HFFc6 (cell line): Measurements from ENCODE around the gene NOD1. TPM values are rescaled to one million over a fixed set of nuclear protein-coding genes. Genes with fewer than 3 reads are reported as not detected.

Experiments used
- DNase-seq: peaks from one replicate; pipeline ENCODE4 v3.0.0-alpha.2; 2018
- H3K27ac Mint-ChIP-seq: 2 replicates; pipeline ENCODE4 v1.8.0; 2020; ENCODE audit warnings: mild to moderate bottlenecking, mixed read lengths
- H3K27me3 Mint-ChIP-seq: 2 replicates; pipeline ENCODE4 v1.8.0; 2021; ENCODE audit warnings: mild to moderate bottlenecking, moderate library complexity, mixed read lengths; ENCODE audit not compliant: insufficient read depth
- H3K36me3 Mint-ChIP-seq: 2 replicates; pipeline ENCODE4 v1.8.0; 2021; ENCODE audit warnings: low read depth, mixed read lengths
- H3K4me1 Mint-ChIP-seq: 2 replicates; pipeline ENCODE4 v1.8.0; 2020; ENCODE audit warnings: low read depth, mixed read lengths
- H3K4me3 Mint-ChIP-seq: 2 replicates; pipeline ENCODE4 v1.8.0; 2020; ENCODE audit warnings: mild to moderate bottlenecking, moderate library complexity, mixed read lengths
- H3K9me3 Mint-ChIP-seq: 2 replicates; pipeline ENCODE4 v1.8.0; 2020; ENCODE audit warnings: mild to moderate bottlenecking, mixed read lengths
- CTCF ChIP-seq: fragments of 200-600 bp; sonication (generic); IDR thresholded peaks from 2 replicates; pipeline ENCODE4 v1.5.0; 2021; ENCODE audit warnings: antibody characterized with exemption, mild to moderate bottlenecking
- total RNA-seq, 6 experiments: library from RNA; stranded (reverse); fragmentation: NEBNext Ultra II Directional; extraction: Animal tissue kit (Norgen Biotek cat#: 25700); gene quantifications; 2 replicates in 1 of 6; 3 replicates in 5 of 6; pipeline ENCODE4 v1.2.3, GENCODE V29; 2021

NOD1 gene
- total RNA-seq, 6 experiments from 2014 or later = 2.8 to 3.9 (median 3.0) TPM

GRCh38 chr7:30470163-30470770, 8.3 kb downstream of the NOD1 start:
- Mint-ChIP-seq H3K4me3 (peak overlapping the region; percentile 23), H3K4me1 (peaks cover 84% of the 10 kb centered on the region)
- no peak for DNase-seq

GRCh38 chr7:30469303-30469702, 9.3 kb downstream of the NOD1 start:
- peaks cover 2% of the 10 kb centered on the region for H3K27me3 Mint-ChIP-seq

More at GRCh38 chr7:30470163-30470770, 8.3 kb downstream of the NOD1 start:
- peak overlapping the region; percentile 90 for H3K27ac Mint-ChIP-seq
- H3K36me3 Mint-ChIP-seq = peaks cover 5% of the 10 kb centered on the region
- H3K9me3 Mint-ChIP-seq = no peaks in the 10 kb centered on the region
- peaks cover 2% of the 10 kb centered on the region for H3K27me3 Mint-ChIP-seq
- TF ChIP-seq CTCF = no peak

GRCh38 chr7:30468791-30469190, 9.8 kb downstream of the NOD1 start:
- TF ChIP-seq CTCF = no peak
- H3K27me3 Mint-ChIP-seq = peaks cover 2% of the 10 kb centered on the region
- H3K36me3 Mint-ChIP-seq = peaks cover 5% of the 10 kb centered on the region
- H3K9me3 Mint-ChIP-seq = no peaks in the 10 kb centered on the region
- peak overlapping the region; percentile 90 for H3K27ac Mint-ChIP-seq
- no peak for DNase-seq
- peak overlapping the region; percentile 81 for H3K4me3 Mint-ChIP-seq
- H3K4me1 Mint-ChIP-seq = peaks cover 80% of the 10 kb centered on the region

More at GRCh38 chr7:30469303-30469702, 9.3 kb downstream of the NOD1 start:
- peaks cover 80% of the 10 kb centered on the region for H3K4me1 Mint-ChIP-seq
- H3K36me3 Mint-ChIP-seq = peaks cover 5% of the 10 kb centered on the region
- H3K4me3 Mint-ChIP-seq = peak overlapping the region; percentile 81
- H3K9me3 Mint-ChIP-seq = no peaks in the 10 kb centered on the region
- DNase-seq = peak; percentile 97
- peak overlapping the region; percentile 90 for H3K27ac Mint-ChIP-seq
- peak; percentile 63 for TF ChIP-seq CTCF

- H3K27me3 Mint-ChIP-seq = peaks cover 2% of the 10 kb centered on the region
- DNase-seq = no peak
- no peaks in the 10 kb centered on the region for H3K9me3 Mint-ChIP-seq
- TF ChIP-seq CTCF = no peak
- H3K4me1 Mint-ChIP-seq = peaks cover 73% of the 10 kb centered on the region
- no peak overlapping the region for H3K4me3 Mint-ChIP-seq
- no peak overlapping the region for H3K27ac Mint-ChIP-seq
- peaks cover 5% of the 10 kb centered on the region for H3K36me3 Mint-ChIP-seq
These were observed 10.5 kb downstream of the NOD1 start for GRCh38 chr7:30468041-30468440.

GRCh38 chr7:30467271-30467670, 11.3 kb downstream of the NOD1 start:
- Mint-ChIP-seq H3K9me3 (no peaks in the 10 kb centered on the region), H3K27me3 (peaks cover 2% of the 10 kb centered on the region), H3K27ac (no peak overlapping the region), H3K4me3 (no peak overlapping the region), H3K4me1 (peaks cover 65% of the 10 kb centered on the region), H3K36me3 (peaks cover 2% of the 10 kb centered on the region)
- TF ChIP-seq CTCF = no peak
- no peak for DNase-seq
